Endothelial cell (in vitro differentiated cells): ENCODE measurements around the gene TMEM187. TPM values are rescaled to one million over a fixed set of nuclear protein-coding genes. Genes with fewer than 3 reads are reported as not detected.
"Not testable (repeated sequence)": the region's sequence is repeated elsewhere in the genome, so short reads cannot be mapped to it uniquely, and the experiment has no call there.

Experiments used
- DNase-seq: peaks from one replicate; pipeline ENCODE4 v3.0.0; 2021; ENCODE audit warnings: low spot score
- H3K27ac Mint-ChIP-seq: one replicate; pipeline ENCODE4 v1.8.0; 2021; ENCODE audit warnings: mixed read lengths, inconsistent platforms; ENCODE audit not compliant: unreplicated experiment
- H3K27me3 Mint-ChIP-seq: one replicate; pipeline ENCODE4 v1.8.0; 2021; ENCODE audit warnings: mild to moderate bottlenecking, moderate library complexity, mixed read lengths, inconsistent platforms; ENCODE audit not compliant: unreplicated experiment
- H3K36me3 Mint-ChIP-seq: one replicate; pipeline ENCODE4 v1.8.0; 2021; ENCODE audit warnings: mild to moderate bottlenecking, low read depth, mixed read lengths, inconsistent platforms; ENCODE audit not compliant: unreplicated experiment
- H3K4me1 Mint-ChIP-seq: one replicate; pipeline ENCODE4 v1.8.0; 2021; ENCODE audit warnings: mild to moderate bottlenecking, mixed read lengths, inconsistent platforms; ENCODE audit not compliant: unreplicated experiment
- H3K4me3 Mint-ChIP-seq: one replicate; pipeline ENCODE4 v1.8.0; 2021; ENCODE audit warnings: mild to moderate bottlenecking, mixed read lengths, inconsistent platforms; ENCODE audit not compliant: unreplicated experiment
- H3K9me3 Mint-ChIP-seq: one replicate; pipeline ENCODE4 v1.8.0; 2021; ENCODE audit warnings: mixed read lengths, inconsistent platforms; ENCODE audit not compliant: unreplicated experiment
- total RNA-seq: library from RNA; stranded (reverse); fragmentation: NEBNext Ultra II Directional; extraction: Animal tissue kit (Norgen Biotek cat#: 25700); gene quantifications from one replicate; pipeline ENCODE4 v1.2.1, GENCODE V29; 2021; ENCODE audit not compliant: unreplicated experiment
- TF ChIP-seq, protein P1 (sequence below): fragments of 200-600 bp; sonication (generic); IDR thresholded peaks from one replicate; pipeline ENCODE4 v1.5.0; 2021; ENCODE audit warnings: antibody characterized with exemption; ENCODE audit not compliant: unreplicated experiment

TMEM187 gene
- total RNA-seq, 1 donor from 2014 or later: 12.0 TPM

- no peaks in the 10 kb centered on the region for H3K9me3 Mint-ChIP-seq
- H3K4me1 Mint-ChIP-seq: no peaks in the 10 kb centered on the region
- no peak overlapping the region for H3K27ac Mint-ChIP-seq
- TF ChIP-seq, protein P1, sequence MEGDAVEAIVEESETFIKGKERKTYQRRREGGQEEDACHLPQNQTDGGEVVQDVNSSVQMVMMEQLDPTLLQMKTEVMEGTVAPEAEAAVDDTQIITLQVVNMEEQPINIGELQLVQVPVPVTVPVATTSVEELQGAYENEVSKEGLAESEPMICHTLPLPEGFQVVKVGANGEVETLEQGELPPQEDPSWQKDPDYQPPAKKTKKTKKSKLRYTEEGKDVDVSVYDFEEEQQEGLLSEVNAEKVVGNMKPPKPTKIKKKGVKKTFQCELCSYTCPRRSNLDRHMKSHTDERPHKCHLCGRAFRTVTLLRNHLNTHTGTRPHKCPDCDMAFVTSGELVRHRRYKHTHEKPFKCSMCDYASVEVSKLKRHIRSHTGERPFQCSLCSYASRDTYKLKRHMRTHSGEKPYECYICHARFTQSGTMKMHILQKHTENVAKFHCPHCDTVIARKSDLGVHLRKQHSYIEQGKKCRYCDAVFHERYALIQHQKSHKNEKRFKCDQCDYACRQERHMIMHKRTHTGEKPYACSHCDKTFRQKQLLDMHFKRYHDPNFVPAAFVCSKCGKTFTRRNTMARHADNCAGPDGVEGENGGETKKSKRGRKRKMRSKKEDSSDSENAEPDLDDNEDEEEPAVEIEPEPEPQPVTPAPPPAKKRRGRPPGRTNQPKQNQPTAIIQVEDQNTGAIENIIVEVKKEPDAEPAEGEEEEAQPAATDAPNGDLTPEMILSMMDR: no peak
- no peak for DNase-seq
- H3K4me3 Mint-ChIP-seq: no peak overlapping the region
- no peaks in the 10 kb centered on the region for H3K36me3 Mint-ChIP-seq
- H3K27me3 Mint-ChIP-seq: peaks cover 3% of the 10 kb centered on the region
Observed at GRCh38 chrX:153991013-153991580, 18.5 kb downstream of the TMEM187 start.

- TF ChIP-seq, protein P1: no peak
- DNase-seq: no peak
- Mint-ChIP-seq H3K4me1 (no peaks in the 10 kb centered on the region), H3K27ac (no peak overlapping the region), H3K36me3 (no peaks in the 10 kb centered on the region), H3K27me3 (peaks cover 4% of the 10 kb centered on the region), H3K9me3 (no peaks in the 10 kb centered on the region), H3K4me3 (no peak overlapping the region)
Observed at GRCh38 chrX:153992180-153992579, 19.6 kb downstream of the TMEM187 start.

- Mint-ChIP-seq H3K27me3 (peaks cover 4% of the 10 kb centered on the region), H3K4me1 (no peaks in the 10 kb centered on the region), H3K9me3 (no peaks in the 10 kb centered on the region), H3K27ac (no peak overlapping the region), H3K36me3 (no peaks in the 10 kb centered on the region), H3K4me3 (no peak overlapping the region)
- TF ChIP-seq, protein P1: no peak
- DNase-seq: no peak
Observed at GRCh38 chrX:153993079-153993478, 20.5 kb downstream of the TMEM187 start.

DNA sequence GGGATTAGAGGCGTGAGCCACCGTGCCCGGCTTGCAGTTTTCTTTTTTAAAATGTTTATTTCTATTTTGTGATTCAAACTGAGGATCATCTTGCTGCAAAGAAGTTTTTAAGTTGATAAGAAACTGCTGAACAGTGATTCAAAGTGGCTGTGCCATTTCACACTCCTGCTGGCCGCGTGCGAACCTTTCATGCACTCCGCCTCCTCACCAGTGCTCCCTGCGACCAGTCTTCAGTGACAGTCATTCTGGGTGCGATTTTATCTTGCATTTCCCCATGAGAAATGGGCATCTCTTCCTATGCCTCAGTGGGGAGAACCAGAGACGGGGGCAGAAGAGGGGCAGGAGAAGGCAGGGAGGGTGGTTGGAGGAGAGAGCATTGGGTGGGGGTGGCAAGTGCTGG lies 21.4 kb downstream of the TMEM187 start:
- H3K4me1 Mint-ChIP-seq: no peaks in the 10 kb centered on the region
- H3K36me3 Mint-ChIP-seq: no peaks in the 10 kb centered on the region
- no peaks in the 10 kb centered on the region for H3K9me3 Mint-ChIP-seq
- TF ChIP-seq, protein P1: no peak
- H3K27me3 Mint-ChIP-seq: peaks cover 4% of the 10 kb centered on the region
- H3K4me3 Mint-ChIP-seq: no peak overlapping the region
- no peak overlapping the region for H3K27ac Mint-ChIP-seq
- DNase-seq: no peak

DNA sequence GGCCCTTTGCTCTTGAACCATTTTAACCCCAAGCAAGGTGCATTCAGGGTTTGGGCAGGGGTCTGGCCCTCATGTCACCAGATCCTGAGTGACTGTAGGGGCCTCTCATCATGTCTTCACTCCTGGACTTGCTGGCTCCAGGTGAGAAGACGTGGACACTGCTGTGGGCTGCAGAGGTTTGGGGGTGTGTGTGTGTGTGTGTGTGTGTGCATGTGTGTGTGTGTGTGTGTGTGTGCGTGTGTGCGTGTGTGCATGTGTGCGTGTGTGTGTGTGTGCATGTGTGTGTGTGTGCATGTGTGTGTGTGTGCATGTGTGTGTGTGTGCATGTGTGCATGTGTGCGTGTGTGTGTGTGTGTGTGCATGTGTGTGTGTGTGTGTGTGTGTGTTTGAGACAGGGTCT lies 21.8 kb downstream of the TMEM187 start:
- not testable (repeated sequence) for H3K27ac Mint-ChIP-seq, H3K36me3 Mint-ChIP-seq, H3K9me3 Mint-ChIP-seq, DNase-seq, H3K4me3 Mint-ChIP-seq, H3K27me3 Mint-ChIP-seq, H3K4me1 Mint-ChIP-seq
